GM19324 (cell line): ENCODE data around the gene ANKRD49.

Experiments
- ATAC-seq: cut with Tn5 transposase; IDR thresholded peaks from one replicate; pipeline ENCODE4 v1.9.1; 2021; ENCODE audit warnings: mild to moderate bottlenecking, moderate library complexity; ENCODE audit not compliant: unreplicated experiment, low FRiP score

ANKRD49 gene

DNA sequence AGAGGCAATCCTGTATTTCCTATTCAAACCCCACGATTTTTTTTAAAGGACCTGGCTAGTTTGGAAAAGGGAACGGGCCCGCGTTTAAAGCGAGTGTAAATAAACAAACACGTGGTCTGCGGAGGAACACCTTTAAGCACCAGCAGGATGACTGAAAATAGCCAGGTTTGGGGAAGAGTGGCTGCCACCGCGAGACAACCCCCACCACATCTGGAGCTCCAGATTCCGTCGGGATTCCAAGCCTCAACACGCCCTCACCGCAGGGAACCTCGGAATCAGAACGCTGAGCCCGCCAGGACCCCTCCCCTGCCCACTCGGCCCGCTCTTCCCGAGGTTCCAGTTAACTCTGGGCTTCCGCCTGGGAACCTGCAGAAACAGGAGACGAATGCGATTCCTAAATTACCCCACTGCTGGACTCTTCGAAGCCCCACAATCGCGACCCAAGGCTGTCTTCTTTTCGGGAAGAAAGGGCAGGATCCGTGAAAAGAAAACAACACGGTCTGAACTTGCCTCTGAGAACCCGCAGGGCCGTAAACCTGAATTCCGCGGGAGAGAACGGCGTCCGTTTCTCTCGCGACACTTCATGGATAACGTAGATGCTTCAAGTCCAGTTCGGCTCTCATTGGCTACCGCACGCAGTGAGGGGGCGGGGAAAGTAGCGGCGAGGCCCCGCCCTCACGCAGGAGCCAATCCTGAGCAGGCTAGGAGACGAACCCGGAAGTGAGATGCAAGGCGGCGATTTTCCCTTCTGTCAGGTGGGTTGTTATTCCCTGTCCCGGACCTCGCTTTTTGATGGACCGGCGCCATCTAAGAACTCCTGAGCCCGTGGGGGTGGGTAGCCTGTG is at the start of gene ANKRD49, which contains the start of gene MRE11:
Gene ANKRD49 (plus strand): TSS at position 704 of the 845 bp plus-strand sequence. CDS start 2,710 bp downstream, outside the sequence.
Gene MRE11 (minus strand): TSS at position 564 of the 845 bp plus-strand sequence. CDS start 1,043 bp downstream, outside the sequence.
- peak; percentile 100 for ATAC-seq

DNA sequence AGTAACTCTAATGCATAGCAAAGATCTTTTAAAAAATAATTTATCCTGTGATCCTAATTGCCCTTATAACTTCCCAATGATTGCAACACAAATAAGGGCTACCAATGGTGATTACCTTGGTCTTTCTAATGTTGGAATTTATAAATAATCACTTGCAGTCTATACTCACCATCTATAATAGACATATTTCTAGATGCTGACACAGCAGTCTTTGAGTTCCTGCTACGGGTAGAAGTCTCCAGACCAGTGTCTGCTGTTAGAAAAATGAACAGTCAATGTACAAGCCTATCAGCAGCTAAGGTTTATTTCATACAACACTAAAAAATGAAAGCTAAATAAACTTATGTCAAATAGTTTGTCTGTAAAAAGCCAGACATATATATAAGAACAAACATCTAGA is 48.1 kb upstream of the ANKRD49 start:
- ATAC-seq: no peak

DNA sequence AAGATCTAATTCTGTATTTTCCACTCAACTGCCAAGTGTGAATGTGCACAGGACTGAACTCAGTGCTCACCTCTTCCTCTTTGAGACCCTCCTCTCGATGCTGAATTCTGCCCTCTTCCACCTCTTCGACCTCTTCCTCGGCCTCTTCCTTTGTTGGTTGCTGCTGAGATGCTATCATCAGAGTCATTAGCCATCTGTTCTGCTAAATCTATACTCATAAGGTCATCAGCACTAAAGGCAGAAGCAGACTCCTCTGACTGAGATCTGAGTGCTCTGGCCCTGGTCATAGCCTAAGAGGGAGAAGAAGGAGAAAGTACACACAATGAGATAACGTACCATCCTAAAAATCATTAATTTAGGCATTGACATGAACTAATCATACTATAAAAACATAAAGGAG is 46.6 kb upstream of the ANKRD49 start:
- ATAC-seq: no peak

- ATAC-seq: no peak
Measured at GRCh38 chr11:94449029-94449428, 44.8 kb upstream of the ANKRD49 start.

- no peak for ATAC-seq
Measured at GRCh38 chr11:94449437-94449836, 44.3 kb upstream of the ANKRD49 start.

GRCh38 chr11:94450048-94450447 is 43.7 kb upstream of the ANKRD49 start:
- no peak for ATAC-seq

DNA sequence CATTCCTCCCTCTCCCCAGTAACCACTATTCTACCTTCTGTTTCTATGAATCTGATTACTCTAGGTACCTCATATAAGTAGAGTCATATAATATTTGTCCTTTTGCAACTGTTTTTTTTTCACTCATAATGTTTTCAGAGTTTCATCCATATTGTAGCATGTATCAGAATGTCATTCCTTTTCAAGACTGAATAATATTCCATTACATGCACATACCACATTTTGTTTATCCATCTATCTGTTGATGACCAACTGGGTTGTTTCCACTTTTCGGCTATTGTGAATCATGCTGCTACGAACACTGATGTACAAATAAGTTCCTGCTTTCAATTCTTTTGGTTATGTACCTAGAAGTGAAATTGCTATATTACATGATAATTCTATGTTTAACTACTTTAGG is 40.8 kb upstream of the ANKRD49 start:
- no peak for ATAC-seq

GRCh38 chr11:94454301-94454700 is 39.5 kb upstream of the ANKRD49 start:
- ATAC-seq: no peak

GRCh38 chr11:94455861-94456260 is 37.9 kb upstream of the ANKRD49 start:
- no peak for ATAC-seq

GRCh38 chr11:94457118-94458029 is 36.4 kb upstream of the ANKRD49 start:
- no peak for ATAC-seq

DNA sequence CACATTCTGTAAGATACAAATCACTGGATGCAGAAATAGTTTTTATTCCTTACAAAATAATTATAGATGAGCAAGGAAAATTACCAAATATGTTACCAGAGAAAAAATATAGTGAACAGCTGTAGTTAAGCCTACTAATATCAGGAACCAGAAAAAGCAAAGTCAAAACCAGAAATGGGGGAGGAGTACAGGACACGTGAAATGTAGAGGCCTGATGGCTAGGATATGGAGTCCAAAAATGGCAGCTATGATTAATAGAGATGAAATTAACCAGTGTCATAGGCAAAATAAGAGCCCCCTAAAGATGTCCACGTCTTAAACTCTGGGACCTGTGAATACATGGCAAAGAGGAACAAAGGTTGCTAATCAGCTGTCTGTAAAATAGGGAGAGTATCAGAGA is 34.2 kb upstream of the ANKRD49 start:
- ATAC-seq: no peak

GRCh38 chr11:94469416-94469815 is 24.4 kb upstream of the ANKRD49 start:
- peak; percentile 64 for ATAC-seq

GRCh38 chr11:94472916-94473799 is 20.6 kb upstream of the ANKRD49 start:
- ATAC-seq: peak; percentile 88

GRCh38 chr11:94477624-94478023 is 16.2 kb upstream of the ANKRD49 start:
- ATAC-seq: no peak

DNA sequence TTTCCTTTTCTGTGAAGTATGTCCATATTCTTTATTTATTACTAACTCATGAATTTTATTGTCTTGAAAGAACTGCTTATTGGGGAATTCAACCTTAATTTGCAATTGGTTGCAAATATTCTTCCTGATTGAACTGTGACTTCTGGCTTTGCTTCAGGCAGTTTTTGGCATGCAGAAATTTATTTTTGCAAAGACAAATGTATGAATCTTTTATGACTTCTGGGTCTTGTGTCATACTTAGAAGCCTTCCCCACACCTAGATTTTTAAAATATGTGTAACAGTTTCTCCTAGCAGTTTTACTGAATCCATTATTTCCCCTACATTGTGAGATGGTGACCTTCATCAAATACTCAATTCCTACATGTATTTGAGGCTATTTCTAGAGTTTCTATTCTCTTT is 12.4 kb upstream of the ANKRD49 start:
- no peak for ATAC-seq

GRCh38 chr11:94486068-94486467 is 7.7 kb upstream of the ANKRD49 start:
- no peak for ATAC-seq

- ATAC-seq: peak; percentile 74
Measured at GRCh38 chr11:94494126-94494680, 419 bp downstream of the ANKRD49 start.

GRCh38 chr11:94500181-94500580 is 6.4 kb downstream of the ANKRD49 start:
- no peak for ATAC-seq

GRCh38 chr11:94501522-94501921 is 7.7 kb downstream of the ANKRD49 start:
- no peak for ATAC-seq
